NCI-H146 treated with DMSO at 0.1 percent for 48 hours (cell line): ENCODE measurements around the gene AP5Z1.

Experiments
- DNase-seq: peaks from one replicate; lab custom pipeline; 2025; ENCODE audit not compliant: unreplicated experiment; lab: John Stamatoyannopoulos, UW

Gene AP5Z1

DNA sequence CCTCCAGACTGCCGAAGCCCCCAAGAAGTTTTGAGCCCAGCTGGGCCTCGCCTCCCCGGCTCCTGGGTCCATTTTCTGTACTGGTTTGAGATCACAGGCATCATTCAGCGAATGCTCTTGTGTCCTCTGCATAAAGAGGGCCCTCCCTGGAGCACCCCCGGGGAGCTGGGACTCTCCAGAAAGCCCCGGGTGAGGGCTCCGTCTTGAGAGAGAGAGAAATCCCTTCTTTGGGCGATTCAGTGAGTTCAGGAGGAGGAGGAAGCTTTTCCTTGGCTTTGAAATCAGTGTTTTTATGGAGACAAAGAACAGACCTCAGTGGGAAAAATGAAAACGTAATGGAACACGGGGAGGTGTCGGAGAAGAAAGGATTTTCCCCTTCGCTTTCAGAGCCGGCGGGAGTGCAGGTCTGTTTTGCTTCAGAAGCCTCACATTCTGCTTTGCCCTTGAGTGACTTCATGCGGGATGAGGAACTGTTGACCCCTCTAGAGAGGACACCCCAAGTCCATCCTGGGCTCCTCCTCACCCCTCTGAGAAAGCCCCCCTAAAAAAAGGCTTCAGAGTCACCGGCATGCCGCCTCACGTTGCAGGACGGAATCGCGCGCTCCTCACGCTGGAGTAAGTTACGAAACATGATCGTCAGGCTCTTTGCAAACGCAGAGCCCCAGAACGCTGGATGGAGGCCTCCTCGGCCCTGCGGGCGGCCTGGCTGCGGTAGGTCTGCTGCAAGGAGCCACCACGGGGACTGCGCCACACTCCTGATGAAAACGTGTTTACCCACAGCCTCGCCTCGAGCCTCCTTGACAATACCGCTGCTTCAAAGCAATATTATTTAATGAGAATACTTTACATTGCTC is 8.5 kb upstream of the AP5Z1 start:
- no peak for DNase-seq

DNA sequence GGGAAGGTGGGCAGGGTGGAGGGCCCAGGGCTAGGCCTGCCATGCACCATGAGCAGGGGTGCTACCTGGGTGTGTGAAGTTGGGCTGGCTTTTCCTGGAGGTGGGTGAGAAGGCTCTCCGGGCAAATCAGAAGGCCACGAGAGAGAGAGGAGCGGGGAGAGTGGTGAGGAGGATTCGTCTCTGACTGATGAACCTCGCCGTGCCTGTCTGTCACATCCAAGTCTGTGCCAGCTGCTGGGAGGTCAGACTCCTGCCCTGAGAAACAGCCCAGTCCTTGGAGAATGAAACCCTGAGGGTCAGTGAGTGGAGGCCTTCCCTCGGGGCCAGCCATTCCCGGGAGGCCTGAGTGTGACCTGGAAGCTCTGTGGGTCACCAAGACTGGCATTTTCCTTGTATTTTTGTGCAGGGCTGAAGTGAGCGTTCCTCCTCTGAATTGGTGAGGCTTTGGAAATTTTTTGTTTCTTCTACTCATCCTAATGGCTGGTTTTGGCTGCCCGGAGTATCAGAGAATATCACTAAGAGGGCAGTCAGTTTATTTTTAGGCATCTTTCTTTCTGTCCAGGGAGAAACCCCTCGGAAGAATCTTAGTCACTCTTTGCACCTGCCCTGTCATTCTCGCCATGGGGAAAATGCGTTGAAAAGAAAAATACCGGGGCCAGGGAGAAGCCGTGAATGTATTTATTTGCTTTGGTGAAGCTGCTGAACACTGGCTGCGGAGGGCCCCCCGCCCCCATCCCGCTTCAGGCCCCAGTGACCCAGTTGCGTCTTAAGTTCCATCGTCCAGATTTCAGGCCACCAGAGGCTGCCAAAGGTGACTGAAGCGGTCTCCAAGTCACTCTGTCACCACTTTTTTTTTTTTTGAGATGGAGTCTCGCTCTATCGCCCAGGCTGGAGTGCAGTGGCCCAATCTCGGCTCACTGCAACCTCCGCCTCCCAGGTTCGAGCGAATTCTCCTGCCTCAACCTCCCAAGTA is 6.5 kb upstream of the AP5Z1 start:
- no peak for DNase-seq

DNA sequence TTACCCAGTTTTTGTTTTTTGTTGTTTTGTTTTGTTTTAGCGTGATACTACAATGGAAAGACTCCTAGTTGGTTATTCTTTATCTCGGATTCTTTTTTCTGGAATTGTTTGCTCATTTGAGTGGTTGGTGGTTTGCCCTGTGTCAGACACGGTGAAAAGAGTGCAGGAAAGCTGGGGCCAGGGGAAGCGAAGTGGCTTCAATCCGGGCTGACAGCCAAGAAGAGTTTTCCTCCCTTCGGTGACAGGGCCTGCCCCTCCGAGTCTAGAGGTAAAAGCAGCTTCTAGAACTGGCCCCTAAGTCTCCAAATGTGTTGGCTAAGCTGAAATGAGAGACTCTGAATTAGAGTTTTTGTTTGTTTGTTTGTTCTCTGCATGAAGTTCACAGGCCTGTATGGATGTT is 5.7 kb upstream of the AP5Z1 start:
- DNase-seq, result peak; percentile 6

DNA sequence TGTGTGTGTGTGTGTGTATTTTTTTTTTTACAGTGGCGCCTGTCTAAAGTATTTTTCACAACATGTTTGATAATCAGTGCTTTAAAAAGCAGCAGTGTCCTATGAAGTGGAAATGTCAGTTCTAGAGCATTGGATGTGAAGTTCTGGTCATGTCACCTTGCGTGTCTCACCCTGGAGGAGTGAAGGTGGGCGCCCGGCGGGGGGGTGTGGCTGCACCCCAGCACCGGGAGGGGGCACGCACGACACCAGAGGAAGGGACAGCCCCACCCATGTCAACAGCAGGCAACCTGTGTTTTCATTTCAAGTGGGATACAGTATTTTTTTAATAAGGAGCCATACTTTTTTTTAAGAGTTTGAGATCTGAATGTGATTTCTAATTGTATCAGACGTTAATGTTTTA is 4.5 kb upstream of the AP5Z1 start:
- no peak for DNase-seq

DNA sequence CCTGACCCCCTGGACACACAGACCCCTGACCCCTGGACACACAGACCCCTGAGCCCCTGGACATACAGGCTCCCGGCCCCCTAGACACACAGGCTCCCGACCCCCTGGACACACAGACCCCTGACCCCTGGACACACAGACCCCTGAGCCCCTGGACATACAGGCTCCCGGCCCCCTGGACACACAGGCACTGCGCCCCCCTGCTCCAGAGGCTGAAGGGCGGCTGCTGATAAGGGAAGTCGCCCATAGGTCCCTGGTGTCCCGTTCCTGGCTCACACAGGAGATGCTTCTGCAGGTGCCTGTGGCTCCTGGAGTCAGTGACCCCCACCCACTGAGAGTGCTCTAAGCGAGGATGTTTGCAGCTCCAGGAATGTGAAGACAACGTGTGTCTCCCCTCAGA is 3.7 kb upstream of the AP5Z1 start:
- no peak for DNase-seq

DNA sequence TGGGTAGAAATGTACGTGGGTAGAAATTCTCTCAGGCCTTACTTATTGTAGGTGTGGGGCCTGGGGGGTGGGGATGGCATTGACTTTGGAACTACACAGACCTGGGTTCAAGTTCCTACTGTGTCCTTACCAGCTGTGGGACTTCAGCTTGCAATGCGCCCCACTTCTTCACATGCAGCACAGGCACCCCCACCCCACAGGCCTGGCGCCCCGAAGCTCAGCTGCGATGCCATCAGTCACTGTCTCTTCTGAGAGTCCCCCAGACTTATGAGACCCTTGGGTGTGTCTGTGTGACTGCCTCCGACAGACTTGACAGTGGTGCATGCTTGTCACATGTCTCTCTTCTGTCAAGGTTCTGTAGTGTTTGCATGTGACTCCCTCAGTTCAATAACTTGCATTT is 3.1 kb upstream of the AP5Z1 start:
- no peak for DNase-seq

DNA sequence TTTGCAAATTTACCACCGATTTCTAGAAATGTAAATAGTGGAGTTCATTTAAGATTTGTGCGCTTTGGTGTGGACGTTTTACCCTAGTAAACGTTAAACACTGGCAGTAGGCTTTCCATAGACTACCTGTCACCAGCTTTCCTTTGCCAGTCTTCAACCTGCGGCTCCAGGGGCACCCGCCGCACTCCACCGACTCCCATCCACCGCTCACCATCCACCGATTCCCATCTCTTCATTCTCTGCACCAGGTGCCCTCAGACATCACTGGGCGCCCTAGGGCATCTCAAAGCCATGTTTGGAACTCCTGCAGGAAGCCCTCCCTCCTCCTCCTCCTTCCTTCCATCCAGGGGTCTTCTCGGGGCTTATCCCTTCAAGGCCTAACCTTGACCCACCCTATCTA is 1.4 kb upstream of the AP5Z1 start:
- DNase-seq, result no peak

DNA sequence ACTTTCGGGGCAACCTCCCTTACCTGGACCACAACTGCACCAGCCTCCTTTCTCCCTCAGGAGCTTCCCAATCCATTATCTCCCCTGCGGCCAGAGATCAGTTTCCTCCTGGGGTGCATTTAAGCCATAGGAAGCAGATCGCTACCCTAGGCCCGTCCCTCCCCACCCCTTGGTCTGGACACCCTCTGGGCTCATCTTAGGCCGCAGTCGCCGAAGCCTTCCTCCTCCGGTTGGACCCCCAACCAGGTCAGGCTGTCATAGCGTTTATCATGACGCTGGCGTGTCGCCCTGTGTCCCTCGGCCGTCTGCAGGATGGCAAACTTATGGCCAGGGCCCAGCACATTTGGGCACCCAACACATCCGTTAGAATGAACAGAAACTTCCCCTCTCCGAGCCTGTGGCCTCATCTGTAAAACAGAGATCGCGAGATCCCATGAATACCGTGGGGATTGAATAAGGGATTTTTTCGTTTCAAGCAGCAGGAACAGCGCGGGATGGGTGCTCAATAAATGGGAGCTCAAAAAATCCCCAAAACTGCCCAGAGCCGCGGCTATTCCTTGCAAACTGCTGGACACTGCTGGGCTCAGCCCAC is 669 bp upstream of the AP5Z1 start:
- DNase-seq, result no peak

DNA sequence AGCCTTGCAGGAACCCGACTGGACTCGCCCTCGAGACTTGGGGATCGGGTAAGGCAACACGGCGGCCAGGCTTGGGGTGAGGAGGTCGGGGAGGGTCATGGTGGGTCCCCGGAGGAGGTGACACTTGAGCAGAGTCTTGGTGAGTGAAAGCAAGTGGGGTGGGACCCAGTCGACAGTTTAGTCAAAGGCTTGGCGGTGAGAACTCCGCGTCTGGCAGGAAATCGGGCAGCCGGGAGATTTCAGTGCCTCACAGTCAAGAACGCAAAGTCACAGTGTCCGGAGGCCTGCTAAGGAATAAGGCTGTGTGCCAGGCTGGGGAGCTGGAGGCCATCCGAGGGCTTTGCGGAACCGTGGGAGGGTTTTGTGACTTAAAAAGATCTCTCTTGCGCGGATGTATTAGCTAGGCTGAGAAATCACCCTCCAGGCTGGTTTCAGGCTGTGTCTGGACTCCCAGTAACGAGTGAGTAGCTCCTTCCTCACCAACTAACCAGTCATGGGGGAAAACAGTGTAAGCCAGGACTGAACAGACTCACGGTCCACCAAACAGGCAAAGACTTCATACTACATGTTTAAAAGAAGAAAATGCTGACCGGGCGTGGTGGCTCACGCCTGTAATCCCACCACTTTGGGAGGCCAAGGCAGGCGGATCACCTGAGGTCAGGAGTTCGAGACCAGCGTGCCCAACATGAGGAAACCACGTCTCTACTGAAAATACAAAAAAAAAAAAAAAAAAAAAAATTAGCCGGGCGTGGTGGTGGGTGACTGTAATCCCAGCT is 613 bp downstream of the AP5Z1 start:
- DNase-seq, result no peak

DNA sequence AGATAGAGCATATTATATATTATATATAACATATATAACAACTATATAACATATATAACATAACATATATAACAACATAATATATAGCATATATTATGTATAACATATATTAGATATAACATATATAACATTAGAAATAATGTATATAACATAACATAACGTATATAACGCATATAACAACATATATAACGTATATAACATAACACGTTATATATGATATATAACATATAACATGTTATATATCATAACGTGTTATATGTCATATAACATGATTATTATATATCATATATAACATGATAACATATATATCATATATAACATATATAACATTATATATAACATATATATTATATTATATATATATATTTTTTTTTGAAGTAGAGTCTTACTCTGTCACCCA is 3.7 kb downstream of the AP5Z1 start:
- no peak for DNase-seq

DNA sequence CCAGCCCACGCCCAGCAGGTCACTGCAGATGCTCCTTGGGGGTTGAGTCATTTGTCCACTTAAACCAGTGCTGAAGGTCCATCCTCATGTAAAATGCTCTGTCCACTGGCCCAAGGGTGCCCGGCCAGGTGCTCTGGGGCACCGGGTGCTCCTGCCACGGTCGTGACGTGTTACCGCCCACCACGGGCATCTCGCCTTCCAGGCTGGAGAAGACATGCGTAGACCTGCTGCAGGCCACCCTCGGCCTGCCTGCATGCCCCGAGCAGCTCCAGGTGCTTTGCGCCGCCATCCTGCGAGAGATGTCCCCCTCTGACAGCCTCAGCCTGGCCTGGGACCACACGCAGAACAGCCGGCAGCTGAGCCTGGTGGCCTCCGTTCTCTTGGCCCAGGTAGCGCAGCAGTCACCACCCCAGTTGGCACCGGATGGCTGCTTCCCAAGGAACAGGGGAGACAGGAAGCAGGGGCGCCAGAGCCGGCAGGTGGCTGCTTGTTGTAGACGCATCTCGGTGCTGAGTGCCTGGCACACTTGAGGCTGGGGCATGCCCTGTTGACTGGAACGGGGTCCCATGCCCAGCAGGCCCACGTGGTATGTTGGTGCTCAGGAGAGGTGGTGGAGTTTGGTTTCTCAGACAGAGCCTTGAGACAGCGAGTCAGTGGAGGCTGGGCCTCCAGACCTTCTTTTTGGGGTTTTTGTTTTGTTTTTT is 6.1 kb downstream of the AP5Z1 start:
- no peak for DNase-seq

DNA sequence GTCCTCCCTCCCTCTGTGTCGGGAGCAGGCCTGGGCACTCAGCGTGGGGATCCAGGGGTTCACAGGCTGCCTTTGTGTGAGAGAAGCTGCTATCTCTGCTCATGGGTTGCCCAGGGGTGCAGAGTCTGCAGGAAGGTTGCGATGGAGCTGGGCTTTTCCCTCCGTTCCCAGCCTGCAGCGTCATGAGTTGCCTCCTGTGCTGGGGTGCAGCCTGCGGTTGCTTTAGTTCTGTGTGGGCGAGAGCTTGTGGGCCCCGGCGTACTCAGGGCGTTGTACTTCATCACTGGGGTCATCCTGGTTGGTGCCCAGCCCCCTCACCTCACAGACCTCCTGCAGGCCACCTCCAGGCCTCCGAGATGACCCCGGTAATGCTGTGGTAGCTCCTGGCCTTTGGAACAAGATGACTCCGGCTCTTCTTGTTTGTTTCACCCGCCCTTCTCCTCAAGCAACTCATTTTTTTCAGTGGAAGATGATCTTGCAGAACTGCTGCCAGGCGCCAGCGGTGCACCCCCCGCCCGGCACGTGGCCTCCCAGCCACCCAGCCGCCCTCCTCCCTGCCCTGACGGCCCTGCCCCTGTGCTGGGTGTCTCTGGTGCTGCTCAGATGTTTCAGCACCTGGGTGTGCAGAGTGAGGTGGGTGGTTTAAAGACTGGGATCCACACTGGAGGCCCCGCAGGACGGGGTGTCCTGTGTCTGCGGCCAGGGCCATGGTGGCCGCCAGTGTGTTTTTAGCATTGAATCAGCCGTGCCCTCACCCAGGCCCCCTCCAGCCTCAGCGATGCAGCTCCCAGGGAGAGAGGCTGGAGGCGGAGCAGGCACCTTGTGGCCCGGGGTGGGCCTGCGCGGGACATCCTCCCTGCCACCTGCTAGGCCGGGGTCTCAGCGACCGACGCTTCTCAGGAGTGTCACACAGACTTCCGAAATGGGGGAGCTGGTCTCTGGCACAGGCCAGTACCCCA is 7.2 kb downstream of the AP5Z1 start:
- DNase-seq, result no peak

DNA sequence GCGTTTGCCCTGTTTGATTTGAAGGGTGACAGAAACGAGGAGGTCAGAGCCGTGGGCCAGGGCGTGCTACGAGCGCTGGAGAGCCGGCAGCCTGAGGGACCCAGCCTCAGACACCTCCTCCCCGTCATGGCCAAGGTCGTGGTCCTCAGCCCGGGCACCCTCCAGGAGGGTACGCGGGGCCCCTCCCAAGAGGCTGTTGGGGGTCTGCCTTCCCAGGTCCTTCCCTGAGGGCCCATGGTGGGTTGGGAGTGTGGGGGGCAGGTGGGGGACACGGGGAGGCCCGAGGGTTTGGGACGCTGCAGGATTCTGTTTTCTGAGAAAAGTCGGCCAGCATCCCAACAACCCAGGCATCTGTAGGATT is 7.8 kb downstream of the AP5Z1 start:
- DNase-seq, result no peak

DNA sequence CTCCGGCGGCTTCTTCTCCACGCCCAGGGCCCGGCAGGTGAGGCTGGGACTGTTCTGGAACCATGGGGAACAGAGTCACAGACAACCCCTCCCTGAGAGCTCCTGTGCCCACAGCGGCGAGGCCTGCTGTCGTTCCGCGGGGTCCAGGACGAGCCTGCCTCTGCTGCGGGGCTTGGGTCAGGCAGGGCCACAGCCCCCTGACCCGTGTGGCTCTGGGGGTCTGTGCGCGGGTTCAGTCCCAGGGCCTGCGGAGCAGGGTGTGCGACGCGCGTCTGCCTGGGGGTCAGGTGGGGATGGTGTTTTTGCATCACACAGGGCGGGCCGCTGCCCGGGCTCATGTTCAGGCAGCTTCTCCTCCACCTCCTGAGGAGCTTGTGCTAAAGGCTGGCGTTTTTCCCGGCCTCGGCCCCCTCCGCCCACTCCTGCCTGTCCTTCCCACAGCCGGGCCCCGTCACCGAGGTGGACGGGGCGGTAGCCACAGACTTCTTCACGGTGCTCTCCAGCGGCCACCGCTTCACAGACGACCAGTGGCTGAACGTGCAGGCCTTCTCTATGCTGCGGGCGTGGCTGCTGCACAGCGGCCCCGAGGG is 8.4 kb downstream of the AP5Z1 start:
- DNase-seq, result no peak

DNA sequence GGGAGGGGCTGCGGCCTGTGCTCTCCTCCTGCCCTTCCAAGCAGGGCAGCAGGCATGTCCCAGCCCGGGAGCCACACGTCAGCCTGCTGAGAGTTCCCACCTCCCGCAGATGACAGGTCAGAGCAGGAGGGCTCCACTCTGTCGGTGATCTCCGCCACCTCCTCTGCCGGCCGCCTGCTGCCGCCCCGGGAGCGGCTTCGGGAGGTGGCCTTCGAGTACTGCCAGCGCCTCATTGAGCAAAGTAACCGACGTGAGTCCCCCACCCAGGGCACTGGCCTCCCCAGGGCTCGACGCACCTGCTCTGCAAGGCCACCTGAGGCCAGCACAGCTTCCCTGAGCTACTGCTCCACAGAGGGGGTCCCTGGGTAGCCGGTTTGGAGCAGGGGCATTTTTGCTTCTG is 9.4 kb downstream of the AP5Z1 start:
- DNase-seq, result no peak

DNA sequence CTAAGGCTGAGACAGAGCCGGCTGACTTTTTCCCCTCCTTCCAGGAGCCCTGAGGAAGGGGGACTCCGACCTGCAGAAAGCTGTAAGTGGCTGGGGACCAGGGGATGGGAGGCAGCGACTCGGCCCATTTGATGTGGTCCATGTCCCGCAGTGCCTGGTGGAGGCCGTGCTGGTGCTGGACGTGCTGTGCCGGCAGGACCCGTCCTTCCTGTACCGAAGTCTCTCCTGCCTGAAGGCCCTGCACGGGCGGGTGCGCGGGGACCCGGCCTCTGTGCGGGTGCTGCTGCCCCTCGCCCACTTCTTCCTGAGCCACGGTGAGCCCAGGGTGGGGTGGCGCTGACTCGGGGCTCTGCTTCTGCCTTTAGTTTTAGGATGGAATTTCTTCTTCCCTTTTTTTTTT is 9.9 kb downstream of the AP5Z1 start:
- no peak for DNase-seq

DNA sequence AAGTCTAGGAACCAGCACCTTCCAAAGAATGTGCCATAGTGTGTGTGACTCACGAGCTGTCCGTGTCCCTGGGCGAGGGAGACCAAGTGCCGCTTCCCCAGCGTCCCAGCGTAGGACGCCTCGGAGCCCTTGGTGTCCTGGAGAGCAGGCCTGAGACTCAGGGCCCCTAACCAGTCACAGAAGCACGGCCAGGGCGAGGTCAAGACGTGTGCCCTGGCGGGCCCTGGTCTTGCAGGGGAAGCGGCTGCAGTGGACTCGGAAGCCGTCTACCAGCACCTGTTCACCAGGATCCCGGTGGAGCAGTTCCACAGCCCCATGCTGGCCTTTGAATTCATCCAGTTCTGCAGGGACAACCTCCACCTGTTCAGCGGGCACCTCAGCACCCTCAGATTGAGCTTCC is 10.6 kb downstream of the AP5Z1 start:
- no peak for DNase-seq

DNA sequence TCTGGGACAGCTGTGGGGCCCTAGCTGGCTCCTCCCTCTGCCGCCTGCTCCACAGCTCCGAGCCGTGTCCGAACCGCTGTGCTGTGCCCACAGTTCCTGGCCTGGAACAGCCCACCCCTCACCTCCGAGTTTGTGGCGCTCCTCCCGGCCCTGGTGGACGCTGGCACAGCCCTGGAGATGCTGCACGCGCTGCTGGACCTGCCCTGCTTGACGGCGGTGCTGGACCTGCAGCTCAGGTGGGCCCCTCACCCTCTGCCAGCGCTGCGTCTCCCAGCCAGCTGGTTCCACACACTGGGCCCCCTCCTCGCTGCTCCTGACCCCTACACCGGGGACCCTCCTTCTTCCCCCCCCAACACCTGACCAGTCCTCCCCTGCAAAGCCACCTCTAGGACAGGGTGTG is 12.1 kb downstream of the AP5Z1 start:
- no peak for DNase-seq
